ENCODE measurements around the gene KLRF2.
"Not testable (repeated sequence)": the region's sequence is repeated elsewhere in the genome, so short reads cannot be mapped to it uniquely, and the experiment has no call there.

KLRF2 gene, protein sequence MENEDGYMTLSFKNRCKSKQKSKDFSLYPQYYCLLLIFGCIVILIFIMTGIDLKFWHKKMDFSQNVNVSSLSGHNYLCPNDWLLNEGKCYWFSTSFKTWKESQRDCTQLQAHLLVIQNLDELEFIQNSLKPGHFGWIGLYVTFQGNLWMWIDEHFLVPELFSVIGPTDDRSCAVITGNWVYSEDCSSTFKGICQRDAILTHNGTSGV

GRCh38 chr12:9881246-9881645 lies at the start of gene KLRF2:
KLRF2 (plus strand) TSS chr12:9881489; CDS start chr12:9881596, 107 bp downstream.
- DNase-seq (ENCODE audit: low read depth in 2 of 2) = no peak

DNA sequence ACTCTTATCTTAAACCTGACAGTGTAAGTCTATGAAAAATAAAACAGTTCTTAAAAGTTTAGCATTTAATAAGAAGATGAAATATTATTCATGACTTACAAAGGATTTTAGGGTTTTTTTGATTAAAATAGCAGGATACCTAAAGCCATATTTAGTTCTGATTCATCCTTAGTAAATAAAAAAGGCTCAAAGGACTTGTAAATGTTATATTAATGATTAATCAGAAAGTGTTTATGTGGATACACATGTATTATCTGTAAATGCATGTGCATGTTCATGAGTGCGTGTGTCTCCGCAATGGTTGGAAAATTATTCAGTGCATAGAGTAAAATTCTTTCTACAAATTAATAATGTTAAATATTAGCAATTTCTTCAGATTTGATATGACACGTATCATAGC lies 49.6 kb upstream of the KLRF2 start:
- no peak for DNase-seq (ENCODE audit: low read depth in 2 of 2)

GRCh38 chr12:9843407-9843806 lies 37.9 kb upstream of the KLRF2 start:
- DNase-seq (ENCODE audit: low read depth in 2 of 2) = no peak

DNA sequence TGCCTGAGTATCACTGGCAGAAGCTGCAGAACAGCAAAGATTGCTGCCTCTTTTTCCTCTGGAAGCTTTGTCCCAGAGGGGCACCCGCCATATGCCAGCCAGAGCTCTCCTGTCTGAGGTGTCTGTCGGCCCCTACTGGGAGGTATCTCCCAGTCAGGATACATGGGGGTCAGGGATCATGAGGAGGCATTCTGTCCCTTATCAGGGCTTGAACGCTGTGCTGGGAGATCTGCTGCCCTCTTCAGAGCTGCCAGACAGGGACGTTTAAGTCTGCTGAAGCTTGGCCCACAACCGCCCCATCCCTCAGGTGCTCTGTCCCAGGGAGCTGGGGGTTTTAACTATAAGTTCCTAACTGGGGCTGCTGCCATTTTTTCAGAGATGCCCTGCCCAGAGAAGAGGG lies 32.4 kb upstream of the KLRF2 start:
- no peak for DNase-seq (ENCODE audit: low read depth in 2 of 2)

DNA sequence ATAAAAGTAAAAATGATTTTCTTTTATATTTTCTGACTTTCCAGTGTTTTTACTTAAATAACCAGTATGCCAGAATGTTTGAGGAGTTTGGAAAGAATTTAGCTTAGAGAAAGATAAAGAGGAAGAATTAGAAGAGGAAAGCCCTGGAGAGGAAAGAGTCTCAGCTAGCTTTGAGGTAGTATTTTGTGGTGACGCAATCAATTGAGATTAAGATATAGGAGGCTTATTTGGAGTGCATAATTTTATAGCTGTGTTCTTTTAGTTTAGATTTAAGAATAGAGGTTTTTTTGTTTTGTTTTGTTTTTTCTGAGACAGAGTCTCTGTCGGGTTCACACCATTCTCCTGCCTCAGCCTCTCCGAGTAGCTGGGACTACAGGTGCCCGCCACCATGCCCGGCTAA lies 30.2 kb upstream of the KLRF2 start:
- no peak for DNase-seq (ENCODE audit: low read depth in 2 of 2)

DNA sequence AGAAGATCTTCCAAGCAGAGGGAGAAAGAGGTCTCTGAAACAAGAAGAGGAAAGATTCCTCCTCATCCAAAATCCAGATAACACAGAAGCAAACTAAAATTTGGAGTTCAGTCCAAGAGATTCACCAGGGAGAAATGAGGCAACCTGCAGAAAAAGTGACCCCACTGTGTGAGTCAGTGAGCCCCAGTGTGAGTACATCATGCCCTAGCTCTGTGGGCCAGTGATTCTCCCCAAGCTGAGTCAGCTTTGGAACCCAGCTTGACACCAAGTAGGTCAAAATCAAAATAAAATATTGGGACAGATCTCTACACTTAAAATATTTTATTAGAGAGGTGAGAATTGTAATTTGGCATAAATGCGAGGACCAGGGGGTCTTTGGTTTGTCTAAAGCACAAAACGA lies 29.4 kb upstream of the KLRF2 start:
- no peak for DNase-seq (ENCODE audit: low read depth in 2 of 2)

- DNase-seq (ENCODE audit: low read depth in 2 of 2) = no peak
These were observed 25.1 kb upstream of the KLRF2 start for GRCh38 chr12:9856151-9856550.

- DNase-seq (ENCODE audit: low read depth in 2 of 2) = no peak
These were observed 24.4 kb upstream of the KLRF2 start for GRCh38 chr12:9856894-9857293.

- no peak for DNase-seq (ENCODE audit: low read depth in 2 of 2)
These were observed 23.2 kb upstream of the KLRF2 start for GRCh38 chr12:9858135-9858534.

DNA sequence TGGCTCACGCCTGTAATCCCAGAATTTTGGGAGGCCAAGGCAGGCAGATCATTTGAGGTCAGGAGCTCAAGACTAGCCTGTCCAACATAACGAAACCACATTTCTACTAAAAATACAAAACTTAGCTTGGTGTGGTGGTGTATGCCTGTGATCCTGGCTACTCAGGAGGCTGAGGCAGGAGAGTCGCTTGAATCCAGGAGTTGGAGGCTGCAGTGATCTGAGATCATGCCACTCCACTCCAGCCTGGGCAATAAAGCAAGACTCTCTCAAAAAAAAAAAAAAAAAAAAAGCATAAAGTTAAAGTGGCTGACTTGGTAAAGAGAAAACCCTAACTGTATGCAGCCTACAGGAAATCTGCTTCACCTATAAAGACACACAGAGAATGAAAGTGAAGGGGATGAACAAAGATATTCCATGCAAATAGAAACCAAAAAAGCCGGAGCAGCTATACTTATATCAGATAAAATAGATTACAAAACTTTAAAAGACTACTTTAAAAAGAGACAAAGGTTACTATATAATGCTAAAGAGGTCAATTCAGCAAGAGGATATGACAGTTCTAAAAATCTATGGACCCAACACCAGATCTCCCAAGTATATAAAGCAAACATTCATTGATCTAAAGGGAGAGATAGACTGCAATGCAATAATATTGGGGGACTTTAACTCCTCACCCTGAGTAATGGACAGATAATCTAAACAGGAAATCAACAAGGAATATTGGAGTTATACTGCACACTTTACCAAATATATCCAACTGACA lies 16.2 kb upstream of the KLRF2 start:
- DNase-seq (ENCODE audit: low read depth in 2 of 2) = no peak

GRCh38 chr12:9866860-9867269 lies 14.4 kb upstream of the KLRF2 start:
- DNase-seq (ENCODE audit: low read depth in 2 of 2) = no peak

GRCh38 chr12:9867531-9867930 lies 13.8 kb upstream of the KLRF2 start:
- no peak for DNase-seq (ENCODE audit: low read depth in 2 of 2)

GRCh38 chr12:9868311-9868801 lies 12.9 kb upstream of the KLRF2 start:
- DNase-seq (ENCODE audit: low read depth in 2 of 2) = no peak

- DNase-seq (ENCODE audit: low read depth in 2 of 2) = no peak
These were observed 12.4 kb upstream of the KLRF2 start for GRCh38 chr12:9868951-9869306.

DNA sequence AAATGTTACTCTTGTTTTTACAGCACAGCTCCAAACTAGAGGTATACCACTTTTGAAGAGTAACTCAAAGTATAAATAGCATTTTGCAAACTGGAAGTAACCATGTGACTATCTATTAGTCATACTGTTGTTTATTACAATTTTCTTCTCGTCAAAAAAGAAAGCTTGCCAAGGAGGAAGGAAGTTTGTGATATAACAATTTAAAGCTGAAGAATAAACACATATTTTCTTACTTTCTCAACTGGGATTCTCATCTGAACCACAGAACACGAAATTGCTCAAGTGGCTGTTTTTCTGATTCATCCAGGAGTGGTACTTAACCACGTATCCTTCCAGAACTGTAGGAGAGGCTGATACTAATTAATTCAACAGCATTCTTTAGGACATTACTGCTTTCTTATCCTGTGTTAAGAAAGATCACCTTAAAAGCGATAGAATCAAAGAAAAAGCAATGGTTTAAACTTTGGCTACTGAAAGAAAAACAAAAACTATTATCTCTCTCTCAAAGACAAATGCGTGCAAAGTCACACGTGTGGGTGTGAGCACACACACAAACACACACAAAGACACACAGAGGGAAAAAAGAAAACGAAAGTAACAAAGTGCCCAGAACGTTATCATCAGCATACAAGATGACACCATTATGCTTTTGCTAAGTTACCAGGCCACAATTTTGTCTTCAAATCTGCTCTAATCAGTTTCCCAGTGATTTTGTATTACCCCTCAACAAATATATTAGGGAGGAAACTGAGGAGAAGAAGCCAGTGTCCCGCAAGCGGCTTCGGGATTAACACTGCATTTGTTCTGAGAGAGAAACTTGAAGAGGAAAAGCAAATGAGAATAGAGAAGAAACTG lies 11.8 kb upstream of the KLRF2 start, which contains the start of gene CLEC2B:
TSS of gene CLEC2B (minus strand) at position 48 of the 855 bp plus-strand sequence.
- DNase-seq (ENCODE audit: low read depth in 2 of 2) = no peak

GRCh38 chr12:9870286-9870866 lies 10.9 kb upstream of the KLRF2 start:
- no peak for DNase-seq (ENCODE audit: low read depth in 2 of 2)

DNA sequence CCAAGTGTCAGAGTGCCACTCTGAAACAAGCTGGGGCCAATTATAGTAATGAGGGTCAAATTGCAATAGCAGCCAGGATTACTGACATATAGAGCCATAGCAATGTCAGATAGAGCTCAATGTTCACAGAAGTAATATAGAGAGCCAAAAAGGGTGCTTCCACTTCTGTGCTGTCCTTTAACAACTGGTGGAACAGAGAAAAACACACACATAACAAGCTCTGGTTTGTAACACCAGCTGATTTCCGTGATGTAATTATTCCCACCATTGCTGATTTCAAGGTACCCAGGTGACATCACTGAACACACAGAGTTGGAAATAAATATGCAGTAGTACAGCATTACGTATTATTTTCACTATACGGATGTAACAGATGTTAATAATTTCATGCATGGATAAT lies 9.1 kb upstream of the KLRF2 start:
- DNase-seq (ENCODE audit: low read depth in 2 of 2) = no peak

DNA sequence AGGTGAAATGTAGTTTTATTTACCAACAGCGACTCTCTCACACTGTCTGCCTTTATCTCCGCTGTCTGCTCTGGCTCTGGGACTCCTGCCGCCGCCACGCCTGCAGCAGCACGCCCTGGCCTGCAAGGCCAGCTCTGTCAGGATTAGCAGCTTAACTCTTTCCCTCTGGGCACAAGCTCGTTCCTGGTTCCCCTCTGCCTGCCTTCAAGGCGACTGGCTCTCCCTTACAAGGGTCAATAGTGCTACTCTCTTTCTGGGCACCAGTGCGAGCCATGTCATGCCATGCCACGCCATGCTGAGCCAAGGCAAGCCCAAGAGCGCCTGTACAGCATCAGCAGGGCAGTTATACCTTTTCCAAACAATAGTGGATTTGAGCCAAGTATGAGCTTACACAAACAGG lies 8.5 kb upstream of the KLRF2 start:
- DNase-seq (ENCODE audit: low read depth in 2 of 2) = no peak

DNA sequence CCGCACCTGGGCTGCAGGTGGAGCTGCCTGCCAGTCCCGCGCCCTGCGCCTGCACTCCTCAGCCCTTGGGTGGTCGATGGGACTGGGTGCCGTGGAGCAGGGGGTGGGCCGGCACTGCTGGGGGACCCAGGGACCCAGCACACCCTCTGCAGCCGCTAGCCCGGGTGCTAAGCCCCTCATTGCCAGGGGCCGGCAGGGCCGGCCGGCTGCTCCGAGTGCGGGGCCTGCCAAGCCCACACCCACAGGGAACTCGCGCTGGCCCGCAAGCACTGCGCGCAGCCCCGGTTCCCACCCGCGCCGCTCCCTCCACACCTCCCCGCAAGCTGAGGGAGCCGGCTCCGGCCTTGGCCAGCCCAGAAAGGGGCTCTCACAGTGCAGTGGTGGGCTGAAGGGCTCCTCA lies 5.2 kb upstream of the KLRF2 start:
- DNase-seq (ENCODE audit: low read depth in 2 of 2) = not testable (repeated sequence)

DNA sequence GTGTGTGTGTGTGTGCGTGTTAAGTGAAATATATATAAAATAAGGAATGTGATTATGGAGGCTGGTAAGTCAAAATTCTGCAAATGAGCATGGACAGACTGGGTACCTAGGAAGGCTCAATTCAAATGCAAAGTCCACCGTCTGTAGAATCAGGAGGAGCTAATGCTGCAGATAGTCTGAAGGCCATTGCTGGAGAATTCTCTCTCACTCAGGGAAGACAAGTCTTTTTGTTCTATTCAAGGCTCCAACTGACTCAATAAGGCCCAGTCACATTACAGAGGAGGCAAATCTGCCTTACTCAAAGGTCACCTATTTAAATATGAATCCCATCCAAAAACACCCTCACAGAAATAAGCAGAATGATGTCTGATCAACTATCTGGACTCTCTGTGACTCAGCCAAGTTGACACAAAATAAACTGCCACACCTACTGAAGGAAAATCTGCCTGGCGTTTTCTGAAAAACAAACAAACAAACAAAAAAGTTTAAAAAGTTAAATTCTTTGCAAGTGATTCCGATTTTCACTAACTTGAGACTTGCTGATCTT lies 684 bp upstream of the KLRF2 start:
- DNase-seq (ENCODE audit: low read depth in 2 of 2) = no peak

DNA sequence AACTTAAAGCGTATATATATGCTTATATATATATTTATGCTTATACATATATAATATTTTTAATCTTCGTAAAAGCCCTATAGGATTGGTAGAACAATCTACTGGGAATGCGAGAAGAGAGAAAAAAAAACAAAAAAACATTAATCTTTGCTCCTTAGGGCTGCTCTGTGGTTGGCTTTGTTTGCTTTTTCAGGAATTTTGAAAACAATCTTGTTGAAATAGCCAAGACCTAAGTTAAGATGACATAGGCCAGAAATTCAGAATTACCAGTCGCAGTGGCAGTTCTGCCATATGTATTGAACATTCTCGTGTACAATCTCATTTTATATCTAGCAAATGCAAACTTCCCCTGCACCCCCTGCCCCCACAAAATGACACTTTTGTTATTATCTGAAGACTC lies 699 bp downstream of the KLRF2 start:
- no peak for DNase-seq (ENCODE audit: low read depth in 2 of 2)

- no peak for DNase-seq (ENCODE audit: low read depth in 2 of 2)
These were observed 1.9 kb downstream of the KLRF2 start for GRCh38 chr12:9883175-9883574.

All from stimulated activated CD4-positive, alpha-beta T cell treated with anti-CD3 and anti-CD28 coated beads, Interleukin-12 subunit alpha, Interleukin-12 subunit beta, amount 100 ng/mL, for 24 hours (primary cell).